Measurements from ENCODE around the gene NARS2.

GRCh38 chr11:78575478-78575877 lies 814 bp upstream of the NARS2 start:
- no peak for TF ChIP-seq RAD21 (IDR thresholded peaks at IDR 0.05; ENCODE audit: low read depth)
- no peak for TF ChIP-seq TAF1 (IDR thresholded peaks at IDR 0.05; ENCODE audit: low read depth)
- no peak for TF ChIP-seq MAX (IDR thresholded peaks at IDR 0.05)
- no peak for TF ChIP-seq NFIC (IDR thresholded peaks at IDR 0.05)
- TF ChIP-seq REST (IDR thresholded peaks at IDR 0.05; ENCODE audit: low read depth): no peak
- no peak for TF ChIP-seq EP300 (IDR thresholded peaks at IDR 0.05; ENCODE audit: borderline replicate concordance)
- no peak for TF ChIP-seq YY1 (IDR thresholded peaks at IDR 0.05; ENCODE audit: low read depth)
- TF ChIP-seq TCF12 (IDR thresholded peaks at IDR 0.05; ENCODE audit: low read depth): no peak
- TF ChIP-seq TEAD4 (IDR thresholded peaks at IDR 0.05): no peak
- no peak for TF ChIP-seq FOXM1 (IDR thresholded peaks at IDR 0.05; ENCODE audit: borderline replicate concordance, low read depth)
- no peak for TF ChIP-seq EGR1 (IDR thresholded peaks at IDR 0.05)
